ENCODE data around the gene TBL1Y. TPM values are rescaled to one million over a fixed set of nuclear protein-coding genes. Genes with fewer than 3 reads are reported as not detected.
"Not testable (repeated sequence)": the region's sequence is repeated elsewhere in the genome, so short reads cannot be mapped to it uniquely, and the experiment has no call there.

The TBL1Y gene
- not detected for total RNA-seq (ENCODE audit: unreplicated experiment)
- long read RNA-seq = 0 reads

GRCh38 chrY:6910372-6911252 is at the start of gene TBL1Y:
TSS of gene TBL1Y (plus strand) at chrY:6910697. CDS start at chrY:7025085, 114,388 bp downstream.
- DNase-seq = peak; percentile 56
- no peaks in the 10 kb centered on the region for H3K27me3 Mint-ChIP-seq (ENCODE audit: unreplicated experiment)
- H3K36me3 Mint-ChIP-seq (ENCODE audit: unreplicated experiment) = no peaks in the 10 kb centered on the region
- peak within 1 kb of the TSS; percentile 76 for H3K27ac Mint-ChIP-seq (ENCODE audit: unreplicated experiment)
- no peak for TF ChIP-seq CTCF (IDR thresholded peaks at IDR 0.05; ENCODE audit: partially characterized antibody, unreplicated experiment)
- H3K4me1 Mint-ChIP-seq (ENCODE audit: low read depth, unreplicated experiment) = peaks cover 2% of the 10 kb centered on the region
- peaks cover 5% of the 10 kb centered on the region for H3K9me3 Mint-ChIP-seq (ENCODE audit: unreplicated experiment)
- peak within 1 kb of the TSS; percentile 86 for H3K4me3 Mint-ChIP-seq (ENCODE audit: unreplicated experiment)

GRCh38 chrY:6894496-6894895 is 16.0 kb upstream of the TBL1Y start:
- no peaks in the 10 kb centered on the region for H3K36me3 Mint-ChIP-seq (ENCODE audit: unreplicated experiment)
- DNase-seq = no peak
- H3K4me1 Mint-ChIP-seq (ENCODE audit: low read depth, unreplicated experiment) = no peaks in the 10 kb centered on the region
- no peaks in the 10 kb centered on the region for H3K9me3 Mint-ChIP-seq (ENCODE audit: unreplicated experiment)
- no peak for TF ChIP-seq CTCF (IDR thresholded peaks at IDR 0.05; ENCODE audit: partially characterized antibody, unreplicated experiment)
- H3K27me3 Mint-ChIP-seq (ENCODE audit: unreplicated experiment) = no peaks in the 10 kb centered on the region
- no peak overlapping the region for H3K4me3 Mint-ChIP-seq (ENCODE audit: unreplicated experiment)
- H3K27ac Mint-ChIP-seq (ENCODE audit: unreplicated experiment) = no peak overlapping the region

- no peaks in the 10 kb centered on the region for H3K9me3 Mint-ChIP-seq (ENCODE audit: unreplicated experiment)
- no peaks in the 10 kb centered on the region for H3K36me3 Mint-ChIP-seq (ENCODE audit: unreplicated experiment)
- no peaks in the 10 kb centered on the region for H3K4me1 Mint-ChIP-seq (ENCODE audit: low read depth, unreplicated experiment)
- H3K27me3 Mint-ChIP-seq (ENCODE audit: unreplicated experiment) = no peaks in the 10 kb centered on the region
- no peak for DNase-seq
- no peak overlapping the region for H3K4me3 Mint-ChIP-seq (ENCODE audit: unreplicated experiment)
- TF ChIP-seq CTCF (IDR thresholded peaks at IDR 0.05; ENCODE audit: partially characterized antibody, unreplicated experiment) = no peak
- no peak overlapping the region for H3K27ac Mint-ChIP-seq (ENCODE audit: unreplicated experiment)
Measured at GRCh38 chrY:6895236-6895635, 15.3 kb upstream of the TBL1Y start.

- not testable (repeated sequence) for H3K9me3 Mint-ChIP-seq (ENCODE audit: unreplicated experiment); DNase-seq; H3K36me3 Mint-ChIP-seq (ENCODE audit: unreplicated experiment); H3K27me3 Mint-ChIP-seq (ENCODE audit: unreplicated experiment); H3K4me1 Mint-ChIP-seq (ENCODE audit: low read depth, unreplicated experiment); H3K4me3 Mint-ChIP-seq (ENCODE audit: unreplicated experiment); H3K27ac Mint-ChIP-seq (ENCODE audit: unreplicated experiment)
Measured at GRCh38 chrY:6902116-6902515, 8.4 kb upstream of the TBL1Y start.

GRCh38 chrY:6907591-6907990 is 2.9 kb upstream of the TBL1Y start:
- no peak for DNase-seq
- no peaks in the 10 kb centered on the region for H3K27me3 Mint-ChIP-seq (ENCODE audit: unreplicated experiment)
- H3K27ac Mint-ChIP-seq (ENCODE audit: unreplicated experiment) = no peak overlapping the region
- no peak for TF ChIP-seq CTCF (IDR thresholded peaks at IDR 0.05; ENCODE audit: partially characterized antibody, unreplicated experiment)
- H3K4me1 Mint-ChIP-seq (ENCODE audit: low read depth, unreplicated experiment) = peaks cover 2% of the 10 kb centered on the region
- H3K9me3 Mint-ChIP-seq (ENCODE audit: unreplicated experiment) = peaks cover 5% of the 10 kb centered on the region
- no peaks in the 10 kb centered on the region for H3K36me3 Mint-ChIP-seq (ENCODE audit: unreplicated experiment)
- no peak overlapping the region for H3K4me3 Mint-ChIP-seq (ENCODE audit: unreplicated experiment)

- H3K4me1 Mint-ChIP-seq (ENCODE audit: low read depth, unreplicated experiment); H3K4me3 Mint-ChIP-seq (ENCODE audit: unreplicated experiment); H3K27ac Mint-ChIP-seq (ENCODE audit: unreplicated experiment); H3K36me3 Mint-ChIP-seq (ENCODE audit: unreplicated experiment); DNase-seq; H3K9me3 Mint-ChIP-seq (ENCODE audit: unreplicated experiment); H3K27me3 Mint-ChIP-seq (ENCODE audit: unreplicated experiment): not testable (repeated sequence)
Measured at GRCh38 chrY:6908021-6908420, 2.5 kb upstream of the TBL1Y start.

All from glutamatergic neuron (in vitro differentiated cells).